SK-N-SH treated with all-trans-retinoic acid at 6 μM for 48 hours (cell line): ENCODE results near the gene REEP6.

Experiments used
- BACH2 ChIP-seq: fragments of 250-450 bp; sonication (Bioruptor Pico); IDR thresholded peaks from 2 replicates; pipeline ENCODE4 v1.9.0; 2021; ENCODE audit warnings: mild to moderate bottlenecking, borderline replicate concordance
- CREB5 ChIP-seq: fragments of 250-450 bp; sonication (Bioruptor Pico); IDR thresholded peaks from 2 replicates; pipeline ENCODE4 v1.5.1; 2020; ENCODE audit warnings: low read depth, mild to moderate bottlenecking, moderate library complexity
- CSDC2 ChIP-seq: fragments of 250-450 bp; sonication (Bioruptor Pico); IDR thresholded peaks from 2 replicates; pipeline ENCODE4 v1.5.0; 2020; ENCODE audit warnings: mild to moderate bottlenecking, moderate library complexity
- ISL1 ChIP-seq: fragments of 250-450 bp; sonication (Bioruptor Pico); IDR thresholded peaks from 2 replicates; pipeline ENCODE4 v2.1.2; 2022; ENCODE audit warnings: mild to moderate bottlenecking, moderate library complexity
- OSR1 ChIP-seq: fragments of 250-450 bp; sonication (Bioruptor Pico); IDR thresholded peaks from 2 replicates; pipeline ENCODE4 v1.8.0; 2022; ENCODE audit warnings: moderate library complexity, mild to moderate bottlenecking, inconsistent platforms
- PATZ1 ChIP-seq: fragments of 250-450 bp; sonication (Bioruptor Pico); IDR thresholded peaks from 2 replicates; pipeline ENCODE4 v1.8.0; 2020; ENCODE audit warnings: mild to moderate bottlenecking, moderate library complexity, borderline replicate concordance
- RARB ChIP-seq: fragments of 250-450 bp; sonication (Bioruptor Pico); IDR thresholded peaks from 2 replicates; pipeline ENCODE4 v1.8.0; 2021; ENCODE audit warnings: mild to moderate bottlenecking, moderate library complexity
- TCF4 ChIP-seq: fragments of 250-450 bp; sonication (Bioruptor Pico); IDR thresholded peaks from 2 replicates; pipeline ENCODE4 v1.8.0; 2021; ENCODE audit warnings: mild to moderate bottlenecking, moderate library complexity, borderline replicate concordance
- TSHZ2 ChIP-seq: fragments of 250-450 bp; sonication (Bioruptor Pico); IDR thresholded peaks from 2 replicates; pipeline ENCODE4 v1.5.0; 2020; ENCODE audit warnings: mild to moderate bottlenecking, moderate library complexity
- ZC3H10 ChIP-seq: fragments of 250-450 bp; sonication (Bioruptor Pico); IDR thresholded peaks from 2 replicates; pipeline ENCODE4 v1.5.1; 2021; ENCODE audit warnings: mild to moderate bottlenecking, moderate library complexity
- ZFP3 ChIP-seq: fragments of 250-450 bp; sonication (Bioruptor Pico); IDR thresholded peaks from 2 replicates; pipeline ENCODE4 v1.5.0; 2020; ENCODE audit warnings: mild to moderate bottlenecking, moderate library complexity
- ZFP30 ChIP-seq: fragments of 450-650 bp; formaldehyde crosslinking; IDR thresholded peaks from 2 replicates; pipeline ENCODE4 v1.5.0; 2022; ENCODE audit warnings: mild to moderate bottlenecking, moderate library complexity

- no peak for TF ChIP-seq PATZ1 (CRISPR knock-in tag)
- TF ChIP-seq RARB: no peak
- no peak for TF ChIP-seq ZFP3
- TF ChIP-seq ZFP30 (CRISPR knock-in tag): no peak
- TF ChIP-seq CSDC2 (CRISPR knock-in tag): no peak
- no peak for TF ChIP-seq TSHZ2 (CRISPR knock-in tag)
- TF ChIP-seq OSR1 (CRISPR knock-in tag): no peak
- TF ChIP-seq ZC3H10 (CRISPR knock-in tag): no peak
- TF ChIP-seq CREB5: no peak
- TF ChIP-seq TCF4: no peak
- no peak for TF ChIP-seq BACH2 (CRISPR knock-in tag)
- TF ChIP-seq ISL1 (CRISPR knock-in tag): no peak
Observed at GRCh38 chr19:1483131-1483978, 7.6 kb upstream of the REEP6 start.
